K562 (cell line): ENCODE results near the gene TEX54. TPM values are rescaled to one million over a fixed set of nuclear protein-coding genes. Genes with fewer than 3 reads are reported as not detected.
A peak's percentile ranks its signal among the peaks of the same experiment; 100 is the strongest.

ENCODE experiments used
- DEAF1 ChIP-seq: fragments of 450-650 bp; formaldehyde crosslinking; IDR thresholded peaks from 2 replicates; pipeline ENCODE4 v1.4.0; 2020; ENCODE audit warnings: mild to moderate bottlenecking, moderate library complexity
- E2F8 ChIP-seq: fragments of 450-650 bp; IDR thresholded peaks from 2 replicates; pipeline ENCODE4 v1.7.1; 2018; ENCODE audit warnings: mild to moderate bottlenecking, low read depth; ENCODE audit not compliant: partially characterized antibody
- ETV6 ChIP-seq, 3 experiments: fragments of 150-350 bp in 1 of 3; sonication (generic) in 1 of 3; formaldehyde crosslinking in 1 of 3; IDR thresholded peaks; 2 replicates each; pipeline versions ENCODE4 v1.6.1 to v1.8.0; 2014 to 2022; ENCODE audit warnings: borderline replicate concordance in 2 of 3, low read depth in 2 of 3, antibody characterized with exemption in 1 of 3, low read length in 1 of 3, mild to moderate bottlenecking in 1 of 3, missing genetic modification reagents in 1 of 3
- JUN ChIP-seq, 2 experiments: sonication (generic) in 1 of 2; formaldehyde crosslinking in 1 of 2; IDR thresholded peaks; 2 replicates each; pipeline versions ENCODE4 v1.6.1 to v1.8.0; 2012 to 2022; ENCODE audit warnings: borderline replicate concordance in 2 of 2, mild to moderate bottlenecking in 2 of 2, improper control_type of control experiment in 1 of 2, low read depth in 1 of 2, low read length in 1 of 2, missing genetic modification reagents in 1 of 2
- KDM2B ChIP-seq: fragments of 250-450 bp; sonication (Bioruptor Pico); IDR thresholded peaks from 2 replicates; pipeline ENCODE4 v1.8.0; 2021; ENCODE audit warnings: mild to moderate bottlenecking, moderate library complexity
- MIER1 ChIP-seq: fragments of 450-650 bp; IDR thresholded peaks from 2 replicates; pipeline ENCODE4 v1.6.1; 2016; ENCODE audit warnings: antibody characterized with exemption, mild to moderate bottlenecking, low read depth
- NCOA1 ChIP-seq: fragments of 450-650 bp; IDR thresholded peaks from 2 replicates; pipeline ENCODE4 v1.6.1; 2016; ENCODE audit warnings: low read depth
- NR2C2 ChIP-seq, 2 experiments: fragments of 200-800 bp in 1 of 2; sonication (Bioruptor generic) in 1 of 2; sonication (generic) in 1 of 2; formaldehyde crosslinking in 1 of 2; IDR thresholded peaks; 2 replicates each; pipeline versions ENCODE4 v1.6.1 to v1.8.0; 2016 to 2022; ENCODE audit warnings: mild to moderate bottlenecking in 1 of 2, missing compliant biosample characterization in 1 of 2, missing genetic modification characterization in 1 of 2, missing genetic modification reagents in 1 of 2
- PML ChIP-seq: IDR thresholded peaks from 2 replicates; pipeline ENCODE4 v1.6.1; 2012; ENCODE audit warnings: low read length, inconsistent platforms
- POLR2G ChIP-seq: fragments of 200-400 bp; formaldehyde crosslinking; IDR thresholded peaks from 2 replicates; pipeline ENCODE4 v1.6.1; 2017; ENCODE audit warnings: low read depth, mild to moderate bottlenecking, antibody characterized with exemption, low read length, moderate library complexity
- PTTG1 ChIP-seq: fragments of 450-650 bp; IDR thresholded peaks from 2 replicates; pipeline ENCODE4 v1.6.1; 2016; ENCODE audit warnings: low read depth, mild to moderate bottlenecking, missing genetic modification characterization, missing compliant biosample characterization
- RBM34 ChIP-seq: fragments of 200-400 bp; formaldehyde crosslinking; IDR thresholded peaks from 2 replicates; pipeline ENCODE4 v1.6.1; 2018; ENCODE audit warnings: low read length, borderline replicate concordance; ENCODE audit not compliant: insufficient read depth
- SIN3A ChIP-seq, 2 experiments: fragments of 150-350 bp in 1 of 2; IDR thresholded peaks; 2 replicates each; pipeline ENCODE4 v1.6.1; 2011 to 2016; ENCODE audit warnings: borderline replicate concordance in 2 of 2, low read depth in 2 of 2, low read length in 2 of 2, mild to moderate bottlenecking in 2 of 2, moderate library complexity in 2 of 2; ENCODE audit not compliant: control insufficient read depth in 1 of 2
- TOE1 ChIP-seq, 2 experiments: fragments of 450-650 bp in 1 of 2; sonication (generic) in 1 of 2; formaldehyde crosslinking in 1 of 2; IDR thresholded peaks; 2 replicates each; pipeline versions ENCODE4 v1.7.1 to v1.8.0; 2016 to 2022; ENCODE audit warnings: borderline replicate concordance in 2 of 2, mild to moderate bottlenecking in 2 of 2, antibody characterized with exemption in 1 of 2, inconsistent platforms in 1 of 2, low read depth in 1 of 2, missing genetic modification reagents in 1 of 2, moderate library complexity in 1 of 2
- ZBTB12 ChIP-seq: fragments of 250-450 bp; sonication (Bioruptor Pico); IDR thresholded peaks from 2 replicates; pipeline ENCODE4 v1.4.0; 2020
- ZNF395 ChIP-seq: fragments of 200-800 bp; sonication (Bioruptor generic); IDR thresholded peaks from 2 replicates; pipeline ENCODE4 v1.6.1; 2017; ENCODE audit warnings: missing genetic modification characterization, missing compliant biosample characterization
- polyA plus RNA-seq, 8 experiments: library from polyadenylated mRNA; depleted of rRNA in 4 of 8; stranded (reverse) in 5 of 8; unstranded in 3 of 8; fragments of >200 nt; fragmentation: Nextera tagmentation in 2 of 8; fragmentation: Illumina TruSeq in 1 of 8; extraction: Ambion mirVana in 2 of 8; extraction: Trizol in 1 of 8; gene quantifications; 2 replicates each; pipeline versions ENCODE4 v1.2.1 to v1.2.3, GENCODE V29; 2011 to 2014; ENCODE audit warnings: inconsistent platforms in 1 of 8, missing spikeins in 1 of 8
- total RNA-seq, 7 experiments: library from RNA; depleted of rRNA in 6 of 7; stranded (reverse); fragments of >200 nt in 6 of 7; fragmentation: Illumina TruSeq in 2 of 7; extraction: Trizol in 2 of 7; gene quantifications; 2 replicates each; pipeline versions ENCODE4 v1.2.1 to v1.2.3, GENCODE V29; 2011 to 2021; ENCODE audit warnings: low replicate concordance in 1 of 7

TEX54 gene
- total and polyA plus RNA-seq, 9 of the 15 experiments (the other 6 are each of a cell fraction or from before 2014, with no cell fraction given) = not detected

GRCh38 chr11:62787005-62787759, 45.5 kb downstream of the TEX54 start, which contains the start of gene TMEM179B (continued):
- TF ChIP-seq PML = peak; percentile 87
- TF ChIP-seq ETV6 (IDR thresholded peaks at IDR 0.05; ENCODE audit: borderline replicate concordance in 1 of 2, low read depth in 2 of 2, low read length in 1 of 2) = peak in 1 of 2 experiments; percentile 60; a peak in 1 of 4 replicates
- TF ChIP-seq ETV6 (CRISPR knock-in tag; IDR thresholded peaks at IDR 0.05; ENCODE audit: borderline replicate concordance) = no peak
- peak; percentile 62 for TF ChIP-seq ZNF395 (CRISPR knock-in tag)
- TF ChIP-seq MIER1 = no peak
- TF ChIP-seq RBM34 = 0 out of 2 replicates have a peak, but pooled peaks have one; percentile 12
- TF ChIP-seq SIN3A (IDR thresholded peaks at IDR 0.05; ENCODE audit: borderline replicate concordance in 2 of 2, control insufficient read depth in 1 of 2, low read depth in 2 of 2, low read length in 2 of 2) = peak; percentile 13 to 58; a peak in 3 of 4 replicates
- peak; percentile 17; the same call in 1 of the 2 replicates for TF ChIP-seq KDM2B (CRISPR knock-in tag)
- peak; percentile 98 for TF ChIP-seq POLR2G
- TF ChIP-seq JUN (IDR thresholded peaks at IDR 0.05; ENCODE audit: borderline replicate concordance, low read depth, low read length) = peak; percentile 54; the same call in 1 of the 2 replicates
- TF ChIP-seq JUN (CRISPR knock-in tag; IDR thresholded peaks at IDR 0.05; ENCODE audit: borderline replicate concordance) = peak; percentile 83; the same call in 1 of the 2 replicates
- peak; percentile 87 for TF ChIP-seq E2F8
- TF ChIP-seq PTTG1 (tag) = no peak
- no peak for TF ChIP-seq TOE1 (IDR thresholded peaks at IDR 0.05; ENCODE audit: borderline replicate concordance)
- TF ChIP-seq TOE1 (CRISPR knock-in tag; IDR thresholded peaks at IDR 0.05; ENCODE audit: borderline replicate concordance, low read depth) = no peak; the same call in 1 of the 2 replicates
- TF ChIP-seq ZBTB12 (CRISPR knock-in tag) = peak; percentile 92
- peak; percentile 88 for TF ChIP-seq NR2C2 (CRISPR knock-in tag; IDR thresholded peaks at IDR 0.05)
- TF ChIP-seq NR2C2 (tag; IDR thresholded peaks at IDR 0.05) = peak; percentile 84
- no peak for TF ChIP-seq NCOA1
- peak; percentile 37; the same call in 1 of the 2 replicates for TF ChIP-seq DEAF1 (CRISPR knock-in tag)
